ENCODE results near the gene KIF27. TPM values are rescaled to one million over a fixed set of nuclear protein-coding genes. Genes with fewer than 3 reads are reported as not detected.
"Not testable (repeated sequence)": the region's sequence is repeated elsewhere in the genome, so short reads cannot be mapped to it uniquely, and the experiment has no call there.

Gene KIF27, protein sequence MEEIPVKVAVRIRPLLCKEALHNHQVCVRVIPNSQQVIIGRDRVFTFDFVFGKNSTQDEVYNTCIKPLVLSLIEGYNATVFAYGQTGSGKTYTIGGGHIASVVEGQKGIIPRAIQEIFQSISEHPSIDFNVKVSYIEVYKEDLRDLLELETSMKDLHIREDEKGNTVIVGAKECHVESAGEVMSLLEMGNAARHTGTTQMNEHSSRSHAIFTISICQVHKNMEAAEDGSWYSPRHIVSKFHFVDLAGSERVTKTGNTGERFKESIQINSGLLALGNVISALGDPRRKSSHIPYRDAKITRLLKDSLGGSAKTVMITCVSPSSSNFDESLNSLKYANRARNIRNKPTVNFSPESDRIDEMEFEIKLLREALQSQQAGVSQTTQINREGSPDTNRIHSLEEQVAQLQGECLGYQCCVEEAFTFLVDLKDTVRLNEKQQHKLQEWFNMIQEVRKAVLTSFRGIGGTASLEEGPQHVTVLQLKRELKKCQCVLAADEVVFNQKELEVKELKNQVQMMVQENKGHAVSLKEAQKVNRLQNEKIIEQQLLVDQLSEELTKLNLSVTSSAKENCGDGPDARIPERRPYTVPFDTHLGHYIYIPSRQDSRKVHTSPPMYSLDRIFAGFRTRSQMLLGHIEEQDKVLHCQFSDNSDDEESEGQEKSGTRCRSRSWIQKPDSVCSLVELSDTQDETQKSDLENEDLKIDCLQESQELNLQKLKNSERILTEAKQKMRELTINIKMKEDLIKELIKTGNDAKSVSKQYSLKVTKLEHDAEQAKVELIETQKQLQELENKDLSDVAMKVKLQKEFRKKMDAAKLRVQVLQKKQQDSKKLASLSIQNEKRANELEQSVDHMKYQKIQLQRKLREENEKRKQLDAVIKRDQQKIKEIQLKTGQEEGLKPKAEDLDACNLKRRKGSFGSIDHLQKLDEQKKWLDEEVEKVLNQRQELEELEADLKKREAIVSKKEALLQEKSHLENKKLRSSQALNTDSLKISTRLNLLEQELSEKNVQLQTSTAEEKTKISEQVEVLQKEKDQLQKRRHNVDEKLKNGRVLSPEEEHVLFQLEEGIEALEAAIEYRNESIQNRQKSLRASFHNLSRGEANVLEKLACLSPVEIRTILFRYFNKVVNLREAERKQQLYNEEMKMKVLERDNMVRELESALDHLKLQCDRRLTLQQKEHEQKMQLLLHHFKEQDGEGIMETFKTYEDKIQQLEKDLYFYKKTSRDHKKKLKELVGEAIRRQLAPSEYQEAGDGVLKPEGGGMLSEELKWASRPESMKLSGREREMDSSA (N-terminal part only)
- total RNA-seq, result 3.0 TPM
- long read RNA-seq, partial matches to known transcripts, result 1 of 3 reads
- long read RNA-seq, other reads (novel, unspliced or antisense), result 2 of 3 reads

DNA sequence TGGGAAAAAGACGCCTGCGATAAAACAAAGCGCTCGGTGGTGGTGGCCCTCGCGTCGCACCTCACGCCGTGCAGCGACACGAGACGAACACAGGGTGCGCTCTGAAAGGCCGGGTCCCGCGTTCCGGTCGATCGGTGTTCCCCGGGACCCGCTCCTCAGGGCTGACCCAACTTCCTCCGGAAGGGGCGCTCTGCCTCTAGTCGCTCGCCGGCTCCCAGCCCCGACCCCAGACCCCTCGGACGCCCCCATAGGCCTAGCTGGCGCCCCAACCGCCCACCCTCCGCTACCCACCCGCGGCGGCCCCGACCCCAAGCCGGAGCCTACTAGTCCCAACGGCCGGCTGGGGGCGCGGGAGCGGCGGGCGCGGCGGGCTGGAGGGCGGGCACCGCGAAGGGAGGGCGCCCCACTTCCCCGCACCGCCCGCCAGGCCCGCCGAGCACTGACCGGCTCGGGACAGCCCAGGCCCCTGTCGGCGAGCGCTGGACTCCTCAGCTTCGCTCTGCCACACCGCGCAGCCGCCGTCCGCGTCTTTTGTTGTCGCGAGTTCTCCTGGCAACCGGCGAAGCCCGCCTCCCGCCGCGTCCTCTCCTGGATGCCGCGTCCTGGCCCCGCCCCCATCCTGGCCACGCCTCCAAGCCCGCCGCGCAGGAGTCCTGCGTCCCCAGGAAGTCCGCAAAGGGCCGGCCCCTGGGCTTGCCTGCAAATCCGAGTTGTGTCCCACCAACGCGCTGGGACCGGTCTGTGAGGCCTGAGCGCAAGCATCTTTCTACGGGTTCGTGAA, at the start of gene KIF27:
Gene KIF27 (minus strand): TSS at position 506 of the 781 bp plus-strand sequence. CDS start 5,841 bp downstream, outside the sequence.
- intact Hi-C loops (cut with DNase I), result loop anchor here (5.0 kb wide), 1 partner anchor 36 kb away; a partner anchor contains a TSS
- DNase-seq (ENCODE audit: low spot score), result peak; percentile 100

DNA sequence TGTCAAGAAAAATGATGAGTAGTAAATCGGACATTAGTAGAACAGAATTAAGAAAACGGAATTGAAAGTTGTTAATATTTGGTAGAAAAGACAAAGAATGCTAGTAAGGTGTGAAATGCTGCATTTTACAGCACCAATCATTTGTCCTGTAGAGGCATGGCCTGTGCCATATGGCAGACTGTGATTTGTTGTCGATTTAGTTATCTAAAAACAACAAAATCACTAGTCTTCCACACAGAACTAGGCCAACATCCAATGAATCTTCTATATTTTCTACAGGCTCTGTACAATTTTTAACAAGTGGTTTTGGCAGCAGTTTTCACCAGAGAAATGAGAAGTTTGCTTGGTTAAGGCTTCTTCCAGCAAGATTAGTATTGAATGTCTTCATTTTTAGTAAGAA, 48.4 kb upstream of the KIF27 start:
- intact Hi-C loops (cut with DNase I), result no loop called here
- no peak for DNase-seq (ENCODE audit: low spot score)

DNA sequence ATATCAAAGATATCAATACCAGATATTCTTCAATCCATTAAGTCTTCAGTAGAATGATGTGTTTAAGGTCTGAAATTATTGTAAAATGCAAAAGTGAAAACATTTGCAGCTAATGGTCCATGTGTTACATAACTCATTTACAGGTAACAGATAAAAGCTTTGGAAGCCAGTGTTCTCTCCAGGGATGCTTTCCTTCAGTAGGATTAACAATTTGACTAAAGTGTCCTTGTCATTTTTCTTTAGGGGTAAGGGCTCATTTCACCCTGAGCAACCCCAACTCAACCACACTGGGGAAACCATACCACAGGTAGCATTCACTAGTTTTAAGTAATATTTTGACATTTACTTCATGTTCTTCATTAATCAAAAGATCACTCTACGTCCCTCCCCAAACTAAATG, 45.8 kb upstream of the KIF27 start:
- no peak for DNase-seq (ENCODE audit: low spot score)

DNA sequence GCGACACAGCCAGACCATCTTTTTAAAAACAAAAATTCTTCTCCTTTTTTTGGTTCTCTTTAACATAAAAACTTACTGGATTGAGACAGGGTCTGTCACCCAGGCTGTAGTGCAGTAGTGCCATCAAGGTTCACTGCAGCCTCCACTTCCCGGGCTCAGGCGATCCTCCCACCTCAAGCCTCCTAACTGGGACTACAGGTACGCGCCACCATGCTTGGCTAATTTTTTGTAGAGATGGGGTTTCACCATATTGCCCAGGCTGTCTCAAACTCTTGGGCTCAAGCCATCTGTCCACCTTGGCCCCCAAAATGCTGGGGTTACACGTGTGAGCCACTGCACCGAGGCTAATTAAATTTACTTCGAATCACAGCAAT, 45.0 kb upstream of the KIF27 start:
- intact Hi-C loops (cut with DNase I), result no loop called here
- no peak for DNase-seq (ENCODE audit: low spot score)

More for the DNA sequence above, 45.8 kb upstream of the KIF27 start:
- intact Hi-C loops (cut with DNase I), result no loop called here

DNA sequence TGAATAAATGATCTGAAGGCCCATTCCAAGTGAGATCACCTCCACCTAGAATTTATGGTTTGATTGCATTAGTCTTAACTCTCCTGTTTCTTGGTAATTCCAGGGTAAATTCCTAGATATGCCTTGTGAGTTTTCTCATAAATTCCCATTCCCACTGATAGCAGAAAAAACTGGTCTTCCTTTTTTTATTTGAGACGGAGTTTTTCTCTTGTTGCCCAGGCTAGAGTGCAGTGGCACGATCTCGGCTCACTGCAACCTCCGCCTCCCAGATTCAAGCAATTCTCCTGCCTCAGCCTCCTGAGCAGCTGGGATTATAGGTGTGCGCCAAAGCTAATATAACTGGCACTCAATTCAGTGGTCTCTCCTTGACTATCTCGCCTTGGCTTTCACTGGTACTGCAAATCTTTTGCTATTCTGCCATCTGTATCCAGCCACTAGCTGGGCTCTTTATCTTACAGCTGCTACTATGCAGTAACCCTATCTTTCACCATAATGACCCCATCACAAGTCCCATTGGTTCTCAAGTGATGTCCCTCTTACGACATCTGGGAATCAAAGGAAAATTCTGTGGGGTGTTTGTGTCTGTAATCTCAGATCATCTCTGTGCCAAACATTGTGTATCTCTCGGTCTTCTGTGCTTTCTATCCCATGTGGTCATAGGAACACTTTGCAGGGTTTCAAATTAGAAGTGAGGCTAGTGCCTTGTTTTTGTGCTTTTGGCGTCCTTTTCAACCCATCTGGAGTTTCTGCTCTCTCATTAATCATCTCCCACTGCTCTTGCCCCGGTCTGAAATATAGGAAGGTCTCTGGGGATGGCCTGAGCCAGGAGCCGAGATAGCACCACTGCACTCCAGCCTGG, 44.3 kb upstream of the KIF27 start:
- no peak for DNase-seq (ENCODE audit: low spot score)
- intact Hi-C loops (cut with DNase I), result no loop called here

DNA sequence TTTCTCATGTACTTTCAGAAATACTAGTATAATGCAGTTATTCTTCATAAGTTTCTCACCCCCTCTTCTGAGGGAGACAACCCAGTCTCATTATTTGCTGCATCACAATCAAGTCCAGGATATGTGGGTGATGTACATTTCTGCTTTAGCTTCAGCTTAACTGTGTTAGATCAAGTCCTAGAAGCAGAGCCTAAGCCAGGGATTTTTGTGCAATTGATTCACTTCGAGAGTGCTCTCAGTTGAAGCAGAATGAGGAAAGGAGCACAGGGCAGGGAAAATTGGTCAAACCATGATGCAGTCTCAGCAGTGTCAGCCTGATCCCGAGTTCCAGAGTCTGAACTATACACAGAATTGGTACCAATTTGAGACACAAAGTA, 43.7 kb upstream of the KIF27 start:
- intact Hi-C loops (cut with DNase I), result no loop called here
- no peak for DNase-seq (ENCODE audit: low spot score)

DNA sequence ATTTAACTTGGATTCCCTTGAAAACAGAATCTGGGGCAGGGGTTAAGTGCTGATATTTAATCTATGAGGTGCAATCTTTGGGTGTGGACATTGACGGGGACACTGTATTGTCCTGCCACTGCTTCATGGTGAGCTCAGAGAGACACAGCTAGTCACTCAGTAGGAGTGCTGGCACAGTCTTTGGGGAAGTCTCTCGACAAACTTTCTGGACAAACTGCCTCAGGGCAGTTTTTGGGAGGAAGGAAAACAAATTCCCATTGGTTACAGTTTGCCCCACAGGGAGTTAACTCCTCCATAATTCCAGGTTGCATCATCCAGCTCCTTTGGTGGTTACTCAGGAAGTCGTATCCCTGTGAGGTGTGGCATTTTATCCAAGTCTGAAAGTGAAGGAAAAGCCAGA, 40.9 kb upstream of the KIF27 start:
- intact Hi-C loops (cut with DNase I), result no loop called here
- DNase-seq (ENCODE audit: low spot score), result no peak

DNA sequence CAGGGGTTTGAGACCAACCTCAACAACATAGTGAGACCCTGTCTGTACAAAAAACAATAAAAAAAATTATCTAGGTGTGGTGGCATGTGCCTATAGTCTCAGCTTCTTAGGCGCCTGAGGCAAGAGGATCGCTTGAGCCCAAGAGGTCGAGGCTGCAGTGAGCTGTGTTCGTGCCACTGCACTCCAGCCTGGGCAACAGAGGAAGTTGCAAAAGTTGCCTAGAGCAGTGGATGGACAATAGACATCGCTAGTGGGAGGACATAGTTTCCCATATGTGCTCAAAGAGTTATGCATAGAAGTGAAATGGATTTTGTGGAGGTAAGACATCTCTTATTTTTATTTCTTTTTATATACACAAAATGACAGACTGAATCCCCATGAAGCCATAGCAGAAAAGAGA, 39.8 kb upstream of the KIF27 start:
- intact Hi-C loops (cut with DNase I), result no loop called here
- no peak for DNase-seq (ENCODE audit: low spot score)

DNA sequence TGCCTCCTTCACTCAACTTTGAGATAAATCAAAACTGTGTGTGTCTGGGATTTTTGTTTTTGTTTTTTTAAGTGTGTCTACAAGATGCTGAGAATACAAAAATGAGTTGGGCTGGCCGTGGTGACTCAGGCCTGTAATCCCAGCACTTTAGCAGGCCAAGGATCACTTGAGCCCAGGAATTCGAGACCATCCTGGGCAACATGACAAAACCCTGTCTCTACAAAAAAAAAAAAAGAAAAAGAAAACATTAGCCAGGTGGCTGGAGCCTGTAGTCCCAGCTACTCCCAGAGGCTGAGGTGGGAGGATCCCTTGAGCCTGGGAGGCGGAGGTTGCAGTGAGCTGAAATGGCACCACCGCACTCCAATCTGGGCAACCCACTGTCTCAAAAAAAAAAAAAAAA, 37.8 kb upstream of the KIF27 start:
- intact Hi-C loops (cut with DNase I), result loop anchor here (5.0 kb wide), 1 partner anchor 37 kb away; the partner anchor contains the start of gene KIF27
- no peak for DNase-seq (ENCODE audit: low spot score)

DNA sequence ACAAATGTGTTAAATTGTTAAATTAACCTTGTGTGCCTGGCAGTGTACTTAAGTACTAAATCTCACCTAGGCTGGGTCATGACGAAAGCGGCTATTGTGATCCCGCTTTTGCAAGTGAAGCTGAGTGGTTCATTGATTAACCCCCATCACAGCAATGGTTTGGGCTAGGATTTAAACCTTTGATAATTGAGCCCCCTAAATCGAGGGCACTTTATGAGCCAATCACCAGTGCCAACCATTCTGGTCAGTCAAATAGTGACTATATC, 35.9 kb upstream of the KIF27 start:
- no peak for DNase-seq (ENCODE audit: low spot score)
- intact Hi-C loops (cut with DNase I), result loop anchor here (5.0 kb wide), 1 partner anchor 35 kb away; the partner anchor contains the start of gene KIF27

DNA sequence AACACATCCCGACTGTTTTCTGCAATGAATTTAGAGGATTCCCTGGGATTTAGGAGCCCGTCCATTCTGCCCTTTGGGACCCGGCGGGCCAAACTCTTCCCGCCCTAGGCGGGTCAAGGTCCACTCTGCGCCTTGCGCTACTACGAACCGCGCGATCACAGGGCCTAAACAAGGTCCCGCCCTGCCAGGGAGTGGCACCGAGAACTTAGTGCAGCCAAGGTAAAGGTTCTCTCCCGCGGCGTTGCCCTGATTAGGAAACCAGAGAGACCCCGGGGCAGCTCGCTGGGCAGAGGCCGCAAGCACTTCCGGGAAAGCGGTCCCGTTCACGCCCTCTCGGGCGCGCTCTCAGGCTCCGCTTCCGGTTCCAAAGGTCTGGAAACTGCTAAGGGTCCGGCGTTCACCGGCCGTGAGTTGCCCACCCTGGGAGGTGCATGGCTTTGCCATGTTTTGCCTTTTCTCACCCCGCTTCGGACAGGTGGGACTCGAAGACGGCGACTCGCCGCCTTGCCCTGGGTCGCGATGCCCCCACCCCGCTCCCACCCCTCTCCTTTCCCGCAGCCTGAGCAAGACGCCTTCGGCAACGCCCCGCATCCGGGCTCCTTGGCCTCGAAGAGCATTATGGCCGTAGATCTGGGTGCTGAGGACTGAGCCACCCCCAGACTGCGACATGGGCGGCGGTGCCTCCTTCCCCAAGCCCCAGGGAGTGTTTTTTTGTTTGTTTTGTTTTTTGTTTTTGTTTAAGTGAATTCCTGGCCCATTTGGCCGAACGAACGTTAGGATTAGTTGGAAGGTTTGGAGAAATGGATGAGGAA, 35.4 kb upstream of the KIF27 start:
- intact Hi-C loops (cut with DNase I), result loop anchor here (5.0 kb wide), 1 partner anchor 34 kb away; the partner anchor contains the start of gene KIF27
- DNase-seq (ENCODE audit: low spot score), result peak; percentile 92

DNA sequence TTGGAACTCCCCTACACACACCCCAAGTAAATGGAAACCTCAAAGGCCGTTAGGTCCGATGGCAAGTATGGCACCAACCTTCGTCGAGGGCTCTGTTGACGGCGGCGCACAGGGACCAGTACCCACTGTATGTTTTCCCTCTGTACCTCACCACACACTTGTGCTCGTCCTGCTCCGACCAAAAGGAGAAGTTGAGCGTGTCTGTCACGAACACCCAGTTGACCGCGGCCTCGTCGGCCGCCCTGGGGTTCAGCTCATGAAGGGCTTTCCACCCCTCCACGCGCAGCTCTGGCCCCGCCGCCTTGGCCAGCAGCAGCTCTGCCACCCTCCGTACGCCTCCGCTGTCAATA, 34.8 kb upstream of the KIF27 start:
- peak; percentile 86 for DNase-seq (ENCODE audit: low spot score)

DNA sequence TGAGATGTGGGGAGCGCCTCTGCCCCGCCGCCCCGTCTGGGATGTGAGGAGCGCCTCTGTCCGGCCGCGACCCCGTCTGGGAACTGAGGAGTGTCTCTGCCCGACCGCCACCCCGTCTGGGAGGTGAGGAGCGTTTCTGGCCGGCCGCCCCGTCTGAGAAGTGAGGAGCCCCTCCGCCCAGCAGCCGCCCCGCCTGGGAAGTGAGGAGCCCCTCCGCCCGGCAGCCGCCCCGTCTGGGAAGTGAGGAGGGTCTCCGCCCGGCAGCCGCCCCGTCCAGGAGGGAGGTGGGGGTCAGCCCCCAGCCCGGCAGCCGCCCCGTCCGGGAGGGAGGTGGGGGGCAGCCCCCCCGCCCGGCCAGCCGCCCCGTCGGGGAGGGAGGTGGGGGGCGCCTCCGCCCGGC, 26.9 kb upstream of the KIF27 start:
- peak; percentile 15 for DNase-seq (ENCODE audit: low spot score)
- intact Hi-C loops (cut with DNase I), result not testable (repeated sequence)

More for the DNA sequence above, 34.8 kb upstream of the KIF27 start:
- intact Hi-C loops (cut with DNase I), result loop anchor here (5.0 kb wide), 1 partner anchor 34 kb away; the partner anchor contains the start of gene KIF27

DNA sequence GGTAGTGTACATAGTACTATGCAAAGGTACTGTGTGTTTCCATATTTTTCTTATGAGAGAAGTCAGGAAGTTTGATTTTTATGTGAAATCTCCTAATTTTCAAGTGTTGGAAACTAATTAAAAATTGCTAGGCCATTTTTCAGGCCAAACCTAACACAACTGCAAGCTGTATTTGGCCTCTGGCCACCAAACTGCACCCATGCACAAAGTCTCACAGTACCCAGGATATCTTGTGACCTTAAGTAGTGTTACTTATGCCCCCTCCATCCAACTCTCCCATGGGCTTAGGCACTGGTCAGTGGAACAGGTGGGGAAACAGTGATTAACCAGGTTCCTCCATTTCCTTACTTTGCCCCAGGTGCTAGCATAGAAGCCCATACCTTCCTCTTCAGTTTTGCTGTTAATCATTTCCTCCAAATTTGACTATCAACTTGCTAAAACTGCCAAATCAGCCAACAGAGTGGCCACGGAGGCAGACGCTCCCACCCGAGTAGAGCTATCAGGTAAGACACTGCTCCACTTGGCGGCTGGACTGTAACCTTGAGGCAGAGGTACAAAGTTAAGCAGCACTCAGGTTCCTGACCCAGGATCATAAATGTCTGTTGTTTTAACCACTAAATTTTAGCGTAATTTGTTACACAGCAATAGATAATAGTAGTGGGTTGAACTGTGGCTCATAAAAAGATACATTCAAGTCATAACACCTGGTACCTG, 19.5 kb upstream of the KIF27 start:
- intact Hi-C loops (cut with DNase I), result no loop called here
- DNase-seq (ENCODE audit: low spot score), result peak; percentile 24

DNA sequence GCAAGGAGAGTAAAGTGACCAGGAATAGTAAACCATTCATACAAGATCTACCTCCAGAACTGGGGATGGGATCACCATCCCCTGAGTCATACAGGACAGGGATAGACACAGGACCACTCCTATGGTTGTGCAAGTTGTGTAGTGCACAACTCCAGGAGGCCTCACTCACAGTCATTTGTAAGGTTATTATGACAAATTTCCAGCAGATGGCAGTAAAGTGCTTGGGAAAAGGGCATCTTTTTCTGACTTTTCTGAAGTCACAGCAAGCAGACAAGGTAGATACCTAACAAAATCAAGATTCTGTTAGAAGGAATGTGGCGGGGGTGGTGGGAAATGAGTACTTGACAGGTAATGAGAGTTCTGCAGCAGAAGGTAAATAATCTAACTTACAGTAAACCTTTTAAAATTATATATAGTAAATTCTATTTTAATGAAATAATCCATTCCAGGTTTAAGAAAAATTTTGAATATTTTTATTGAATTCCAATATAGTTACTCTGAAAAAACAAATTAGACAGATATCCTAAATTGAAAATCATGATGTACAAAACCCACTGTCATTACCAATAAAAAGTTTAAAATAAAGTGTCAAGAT, 16.7 kb upstream of the KIF27 start:
- peak; percentile 29 for DNase-seq (ENCODE audit: low spot score)
- intact Hi-C loops (cut with DNase I), result loop anchor here (1.0 to 5.0 kb wide), 3 partner anchors 234 to 377 kb away; no protein-coding TSS in a partner anchor

DNA sequence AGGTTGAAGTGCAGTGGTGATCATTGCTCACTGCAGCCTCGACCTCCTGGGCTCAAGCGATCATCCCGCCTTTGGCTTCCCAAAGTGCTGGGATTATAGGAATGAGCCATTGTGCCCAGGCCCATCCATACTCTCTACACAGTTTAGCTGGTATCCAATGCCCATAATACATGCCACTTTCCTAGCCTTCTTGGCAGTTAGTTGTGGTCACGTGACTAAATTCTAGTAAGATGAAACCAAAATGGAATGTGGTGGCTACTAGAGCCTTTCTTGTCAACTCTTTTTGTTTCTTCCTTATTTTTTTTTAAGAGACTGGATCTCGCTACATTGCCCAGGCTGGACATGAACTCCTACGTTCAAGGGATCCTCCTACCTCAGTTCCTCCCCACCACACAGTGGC, 15.3 kb upstream of the KIF27 start:
- no peak for DNase-seq (ENCODE audit: low spot score)
- intact Hi-C loops (cut with DNase I), result loop anchor here (5.0 kb wide), 1 partner anchor 236 kb away; no protein-coding TSS in a partner anchor

All from cardiac septum (tissue), 1 donor.